Neural cell (in vitro differentiated cells): ENCODE results near the gene JCHAIN. TPM values are rescaled to one million over a fixed set of nuclear protein-coding genes. Genes with fewer than 3 reads are reported as not detected.

Source experiments
- H2AFZ ChIP-seq: fragments of 200-600, 300-800 bp; sonication (generic), shearing (Covaris generic); 2 replicates; pipeline ENCODE4 v1.6.0; 2014; ENCODE audit warnings: low read depth, mild to moderate bottlenecking, antibody characterized with exemption, low read length, moderate library complexity
- H3F3A ChIP-seq: fragments of 200-600 bp; shearing (Covaris generic); 2 replicates; pipeline ENCODE4 v1.6.1; 2016; ENCODE audit warnings: mild to moderate bottlenecking, moderate library complexity, mixed read lengths, antibody characterized with exemption, low read length; ENCODE audit not compliant: insufficient read depth, poor library complexity, severe bottlenecking
- H3K27ac ChIP-seq: fragments of 200-600, 300-800 bp; sonication (generic), shearing (Covaris generic); 2 replicates; pipeline ENCODE4 v1.5.1; 2014; ENCODE audit warnings: mild to moderate bottlenecking, low read length, moderate library complexity
- H3K27me3 ChIP-seq: fragments of 300-800, 200-600 bp; sonication (generic), shearing (Covaris generic); 2 replicates; pipeline ENCODE4 v1.6.0; 2014; ENCODE audit warnings: mild to moderate bottlenecking, low read depth, low read length, moderate library complexity; ENCODE audit not compliant: insufficient read depth
- H3K36me3 ChIP-seq: fragments of 300-800, 200-600 bp; sonication (generic), shearing (Covaris generic); 2 replicates; pipeline ENCODE4 v1.5.1; 2014; ENCODE audit warnings: mild to moderate bottlenecking, antibody characterized with exemption, low read length, moderate library complexity; ENCODE audit not compliant: insufficient read depth
- H3K4me2 ChIP-seq: fragments of 300-800, 200-600 bp; sonication (generic), shearing (Covaris generic); 2 replicates; pipeline ENCODE4 v1.6.0; 2014; ENCODE audit warnings: mild to moderate bottlenecking, low read length
- H3K4me3 ChIP-seq: fragments of 300-800, 200-600 bp; sonication (generic), shearing (Covaris generic); 2 replicates; pipeline ENCODE4 v1.5.1; 2014; ENCODE audit warnings: mild to moderate bottlenecking, low read length, moderate library complexity
- H3K79me2 ChIP-seq: fragments of 200-600 bp; shearing (Covaris generic); replicated peaks from 2 replicates; pipeline ENCODE4 v1.6.0; 2014; ENCODE audit warnings: mild to moderate bottlenecking, low read length, moderate library complexity; ENCODE audit not compliant: insufficient read depth
- H3K9ac ChIP-seq: fragments of 300-800, 200-600 bp; sonication (generic), shearing (Covaris generic); 2 replicates; pipeline ENCODE4 v1.6.1; 2016; ENCODE audit warnings: mild to moderate bottlenecking, low read length, mixed read lengths
- H3K9me2 ChIP-seq: fragments of 200-600 bp; shearing (Covaris generic); 2 replicates; pipeline ENCODE4 v1.6.1; 2016; ENCODE audit warnings: mild to moderate bottlenecking, low read length, mixed read lengths; ENCODE audit not compliant: insufficient read depth
- H3K9me3 ChIP-seq: fragments of 200-600, 300-800 bp; sonication (generic), shearing (Covaris generic); 2 replicates; pipeline ENCODE4 v1.6.1; 2016; ENCODE audit warnings: mild to moderate bottlenecking, mixed run types, low read length, moderate library complexity, mixed read lengths
- H4K20me1 ChIP-seq: fragments of 200-600 bp; shearing (Covaris generic); 2 replicates; pipeline ENCODE4 v1.6.1; 2016; ENCODE audit warnings: mild to moderate bottlenecking, mixed run types; ENCODE audit not compliant: insufficient read depth
- EP300 ChIP-seq: fragments of 450-650 bp; conservative IDR thresholded peaks from 2 replicates; pipeline ENCODE4 v1.6.1; 2014; ENCODE audit warnings: antibody characterized with exemption, mild to moderate bottlenecking, moderate library complexity; ENCODE audit not compliant: poor library complexity, severe bottlenecking
- EZH2 ChIP-seq: fragments of 200-600, 300-800 bp; shearing (Covaris generic), sonication (generic); IDR thresholded peaks from 2 replicates; pipeline ENCODE4 v1.6.1; 2014; ENCODE audit warnings: antibody characterized with exemption, low read length, borderline replicate concordance, mild to moderate bottlenecking; ENCODE audit not compliant: insufficient read depth, poor library complexity, severe bottlenecking
- MXI1 ChIP-seq: fragments of 450-650 bp; conservative IDR thresholded peaks from 2 replicates; pipeline ENCODE4 v1.6.1; 2014; ENCODE audit warnings: antibody characterized with exemption, mild to moderate bottlenecking; ENCODE audit not compliant: poor library complexity, severe bottlenecking
- POLR2AphosphoS5 ChIP-seq: IDR thresholded peaks from 2 replicates; pipeline ENCODE4 v1.6.1; 2012
- SMC3 ChIP-seq: fragments of 450-650 bp; conservative IDR thresholded peaks from 2 replicates; pipeline ENCODE4 v1.6.1; 2014; ENCODE audit warnings: antibody characterized with exemption, mild to moderate bottlenecking, moderate library complexity; ENCODE audit not compliant: poor library complexity
- TAF1 ChIP-seq: IDR thresholded peaks from 2 replicates; pipeline ENCODE4 v1.6.1; 2012; ENCODE audit warnings: low read depth
- polyA plus RNA-seq: library from polyadenylated mRNA; depleted of rRNA; stranded (reverse); fragments of >200 nt; gene quantifications from 2 replicates; pipeline ENCODE4 v1.2.3, GENCODE V29; 2014
- TF ChIP-seq, protein P1 (sequence below): IDR thresholded peaks from 2 replicates; pipeline ENCODE4 v1.6.1; 2012; ENCODE audit warnings: borderline replicate concordance
- TF ChIP-seq, protein P2 (sequence below): fragments of 450-650 bp; IDR thresholded peaks from 2 replicates; pipeline ENCODE4 v1.5.1; 2014; ENCODE audit warnings: antibody characterized with exemption, mild to moderate bottlenecking, moderate library complexity; ENCODE audit not compliant: poor library complexity, severe bottlenecking

JCHAIN gene
- polyA plus RNA-seq, 1 donor from 2014 or later, result not detected

DNA sequence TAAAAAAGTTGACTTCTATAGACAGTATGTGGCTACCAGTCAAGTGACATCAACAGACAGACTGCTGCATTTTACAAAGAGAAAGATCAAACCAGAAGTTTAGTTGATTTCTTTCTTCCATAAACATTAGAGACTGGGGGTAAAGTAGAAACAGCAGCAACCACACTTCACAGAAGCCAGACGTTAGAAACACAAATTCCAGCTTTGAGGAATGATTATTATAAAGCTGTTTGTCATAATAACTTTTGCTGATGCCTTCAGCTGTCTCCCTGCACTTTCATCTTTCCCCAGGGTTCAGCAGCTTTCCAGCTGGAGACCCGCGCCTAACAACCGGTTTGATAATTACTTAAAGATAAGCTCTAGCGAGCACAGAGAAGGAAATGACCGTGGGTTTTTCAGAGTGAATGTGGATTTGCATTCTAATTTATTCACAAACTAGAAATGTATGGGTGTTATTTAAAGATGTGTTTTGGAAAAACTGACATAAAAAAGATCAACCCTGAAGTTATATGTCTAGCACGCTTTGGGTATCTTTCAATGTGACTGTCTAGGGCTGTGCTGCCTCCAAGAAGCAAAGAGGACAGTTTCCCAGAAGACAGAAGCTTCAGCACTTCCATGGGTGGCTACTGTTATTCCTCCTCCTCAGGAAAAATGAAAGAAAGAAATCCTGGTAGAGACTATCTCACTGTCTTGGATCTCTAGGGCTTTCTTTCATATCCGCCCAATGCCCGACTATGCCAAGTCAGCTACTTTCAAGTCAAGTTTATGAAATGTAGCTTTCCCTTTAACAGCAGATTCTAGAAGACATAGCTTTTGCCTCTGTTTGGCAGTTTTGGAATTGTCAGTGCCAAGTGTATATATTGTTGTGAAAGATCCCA lies 52.8 kb downstream of the JCHAIN start:
- peak overlapping the region; percentile 22 for H3K4me2 ChIP-seq
- H3K79me2 ChIP-seq, result no peaks in the 10 kb centered on the region
- TF ChIP-seq, protein P1, sequence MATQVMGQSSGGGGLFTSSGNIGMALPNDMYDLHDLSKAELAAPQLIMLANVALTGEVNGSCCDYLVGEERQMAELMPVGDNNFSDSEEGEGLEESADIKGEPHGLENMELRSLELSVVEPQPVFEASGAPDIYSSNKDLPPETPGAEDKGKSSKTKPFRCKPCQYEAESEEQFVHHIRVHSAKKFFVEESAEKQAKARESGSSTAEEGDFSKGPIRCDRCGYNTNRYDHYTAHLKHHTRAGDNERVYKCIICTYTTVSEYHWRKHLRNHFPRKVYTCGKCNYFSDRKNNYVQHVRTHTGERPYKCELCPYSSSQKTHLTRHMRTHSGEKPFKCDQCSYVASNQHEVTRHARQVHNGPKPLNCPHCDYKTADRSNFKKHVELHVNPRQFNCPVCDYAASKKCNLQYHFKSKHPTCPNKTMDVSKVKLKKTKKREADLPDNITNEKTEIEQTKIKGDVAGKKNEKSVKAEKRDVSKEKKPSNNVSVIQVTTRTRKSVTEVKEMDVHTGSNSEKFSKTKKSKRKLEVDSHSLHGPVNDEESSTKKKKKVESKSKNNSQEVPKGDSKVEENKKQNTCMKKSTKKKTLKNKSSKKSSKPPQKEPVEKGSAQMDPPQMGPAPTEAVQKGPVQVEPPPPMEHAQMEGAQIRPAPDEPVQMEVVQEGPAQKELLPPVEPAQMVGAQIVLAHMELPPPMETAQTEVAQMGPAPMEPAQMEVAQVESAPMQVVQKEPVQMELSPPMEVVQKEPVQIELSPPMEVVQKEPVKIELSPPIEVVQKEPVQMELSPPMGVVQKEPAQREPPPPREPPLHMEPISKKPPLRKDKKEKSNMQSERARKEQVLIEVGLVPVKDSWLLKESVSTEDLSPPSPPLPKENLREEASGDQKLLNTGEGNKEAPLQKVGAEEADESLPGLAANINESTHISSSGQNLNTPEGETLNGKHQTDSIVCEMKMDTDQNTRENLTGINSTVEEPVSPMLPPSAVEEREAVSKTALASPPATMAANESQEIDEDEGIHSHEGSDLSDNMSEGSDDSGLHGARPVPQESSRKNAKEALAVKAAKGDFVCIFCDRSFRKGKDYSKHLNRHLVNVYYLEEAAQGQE, result no peak
- TF ChIP-seq SMC3 (no peak), MXI1 (no peak), EZH2 (no peak), TAF1 (no peak), POLR2AphosphoS5 (no peak), EP300 (no peak)
- TF ChIP-seq, protein P2, sequence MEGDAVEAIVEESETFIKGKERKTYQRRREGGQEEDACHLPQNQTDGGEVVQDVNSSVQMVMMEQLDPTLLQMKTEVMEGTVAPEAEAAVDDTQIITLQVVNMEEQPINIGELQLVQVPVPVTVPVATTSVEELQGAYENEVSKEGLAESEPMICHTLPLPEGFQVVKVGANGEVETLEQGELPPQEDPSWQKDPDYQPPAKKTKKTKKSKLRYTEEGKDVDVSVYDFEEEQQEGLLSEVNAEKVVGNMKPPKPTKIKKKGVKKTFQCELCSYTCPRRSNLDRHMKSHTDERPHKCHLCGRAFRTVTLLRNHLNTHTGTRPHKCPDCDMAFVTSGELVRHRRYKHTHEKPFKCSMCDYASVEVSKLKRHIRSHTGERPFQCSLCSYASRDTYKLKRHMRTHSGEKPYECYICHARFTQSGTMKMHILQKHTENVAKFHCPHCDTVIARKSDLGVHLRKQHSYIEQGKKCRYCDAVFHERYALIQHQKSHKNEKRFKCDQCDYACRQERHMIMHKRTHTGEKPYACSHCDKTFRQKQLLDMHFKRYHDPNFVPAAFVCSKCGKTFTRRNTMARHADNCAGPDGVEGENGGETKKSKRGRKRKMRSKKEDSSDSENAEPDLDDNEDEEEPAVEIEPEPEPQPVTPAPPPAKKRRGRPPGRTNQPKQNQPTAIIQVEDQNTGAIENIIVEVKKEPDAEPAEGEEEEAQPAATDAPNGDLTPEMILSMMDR, result no peak
- H3K9ac ChIP-seq, result no peak overlapping the region
- no peaks in the 10 kb centered on the region for H3K9me3 ChIP-seq
- H3K27ac ChIP-seq, result no peak overlapping the region
- peak overlapping the region; percentile 48 for H3K4me3 ChIP-seq
- no peaks in the 10 kb centered on the region for H3K36me3 ChIP-seq
- H3K27me3 ChIP-seq, result no peaks in the 10 kb centered on the region
- no peaks in the 10 kb centered on the region for H3K9me2 ChIP-seq
- no peaks in the 10 kb centered on the region for H4K20me1 ChIP-seq
- no peak overlapping the region for H2AFZ ChIP-seq
- no peaks in the 10 kb centered on the region for H3F3A ChIP-seq

DNA sequence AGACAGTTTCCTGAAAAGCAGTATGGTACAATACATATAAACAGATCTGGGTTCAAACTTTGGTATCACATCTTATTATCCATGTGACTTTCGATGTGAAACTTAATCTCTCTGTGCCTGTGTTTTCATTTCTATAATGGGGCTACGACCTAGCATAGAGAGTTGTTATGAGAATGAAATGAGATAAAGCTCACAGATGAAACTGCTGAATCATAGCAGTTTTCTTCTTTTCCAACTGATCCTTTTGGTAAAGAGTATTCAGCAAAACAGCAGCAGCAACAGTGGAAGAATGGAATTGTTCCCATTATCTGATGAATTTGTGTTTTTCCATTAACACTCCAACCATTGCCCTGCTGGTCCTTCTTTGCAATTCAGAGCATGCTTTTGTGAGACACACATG lies 58.0 kb downstream of the JCHAIN start:
- H3K9ac ChIP-seq, result no peak overlapping the region
- H3K9me3 ChIP-seq, result no peaks in the 10 kb centered on the region
- no peak overlapping the region for H3K4me3 ChIP-seq
- no peaks in the 10 kb centered on the region for H4K20me1 ChIP-seq
- TF ChIP-seq SMC3 (no peak), TAF1 (no peak), POLR2AphosphoS5 (no peak), EZH2 (no peak), EP300 (no peak)
- TF ChIP-seq, protein P1, result no peak
- H3K27me3 ChIP-seq, result no peaks in the 10 kb centered on the region
- H3K27ac ChIP-seq, result no peak overlapping the region
- H3K79me2 ChIP-seq, result no peaks in the 10 kb centered on the region
- H3K36me3 ChIP-seq, result no peaks in the 10 kb centered on the region
- H3K9me2 ChIP-seq, result no peaks in the 10 kb centered on the region
- no peaks in the 10 kb centered on the region for H3F3A ChIP-seq
- no peak overlapping the region for H3K4me2 ChIP-seq
- no peak overlapping the region for H2AFZ ChIP-seq
